Measurements from ENCODE around the gene SNAPC1.

The SNAPC1 gene

DNA sequence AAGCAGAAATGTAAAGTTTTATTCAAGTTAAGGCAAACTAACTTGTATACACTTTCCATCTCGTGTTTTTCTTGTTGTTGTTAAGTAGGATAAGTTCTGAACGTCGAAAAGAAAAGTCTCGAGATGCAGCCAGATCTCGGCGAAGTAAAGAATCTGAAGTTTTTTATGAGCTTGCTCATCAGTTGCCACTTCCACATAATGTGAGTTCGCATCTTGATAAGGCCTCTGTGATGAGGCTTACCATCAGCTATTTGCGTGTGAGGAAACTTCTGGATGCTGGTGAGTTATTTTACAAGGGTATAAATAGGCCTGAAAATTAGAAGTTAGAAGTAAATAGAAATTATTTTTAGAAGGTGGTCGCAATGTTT lies 41.9 kb upstream of the SNAPC1 start:
- in situ Hi-C loops (cut with MboI; ENCODE audit: low sequenced_read_pairs, unreplicated experiment) = no loop called here
- DNase-seq (ENCODE audit: low spot score) = no peak
- TF ChIP-seq, protein P1, sequence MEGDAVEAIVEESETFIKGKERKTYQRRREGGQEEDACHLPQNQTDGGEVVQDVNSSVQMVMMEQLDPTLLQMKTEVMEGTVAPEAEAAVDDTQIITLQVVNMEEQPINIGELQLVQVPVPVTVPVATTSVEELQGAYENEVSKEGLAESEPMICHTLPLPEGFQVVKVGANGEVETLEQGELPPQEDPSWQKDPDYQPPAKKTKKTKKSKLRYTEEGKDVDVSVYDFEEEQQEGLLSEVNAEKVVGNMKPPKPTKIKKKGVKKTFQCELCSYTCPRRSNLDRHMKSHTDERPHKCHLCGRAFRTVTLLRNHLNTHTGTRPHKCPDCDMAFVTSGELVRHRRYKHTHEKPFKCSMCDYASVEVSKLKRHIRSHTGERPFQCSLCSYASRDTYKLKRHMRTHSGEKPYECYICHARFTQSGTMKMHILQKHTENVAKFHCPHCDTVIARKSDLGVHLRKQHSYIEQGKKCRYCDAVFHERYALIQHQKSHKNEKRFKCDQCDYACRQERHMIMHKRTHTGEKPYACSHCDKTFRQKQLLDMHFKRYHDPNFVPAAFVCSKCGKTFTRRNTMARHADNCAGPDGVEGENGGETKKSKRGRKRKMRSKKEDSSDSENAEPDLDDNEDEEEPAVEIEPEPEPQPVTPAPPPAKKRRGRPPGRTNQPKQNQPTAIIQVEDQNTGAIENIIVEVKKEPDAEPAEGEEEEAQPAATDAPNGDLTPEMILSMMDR (IDR thresholded peaks at IDR 0.05; ENCODE audit: borderline replicate concordance, control extremely low read depth, extremely low read depth, insufficient read depth, missing control alignments) = no peak

DNA sequence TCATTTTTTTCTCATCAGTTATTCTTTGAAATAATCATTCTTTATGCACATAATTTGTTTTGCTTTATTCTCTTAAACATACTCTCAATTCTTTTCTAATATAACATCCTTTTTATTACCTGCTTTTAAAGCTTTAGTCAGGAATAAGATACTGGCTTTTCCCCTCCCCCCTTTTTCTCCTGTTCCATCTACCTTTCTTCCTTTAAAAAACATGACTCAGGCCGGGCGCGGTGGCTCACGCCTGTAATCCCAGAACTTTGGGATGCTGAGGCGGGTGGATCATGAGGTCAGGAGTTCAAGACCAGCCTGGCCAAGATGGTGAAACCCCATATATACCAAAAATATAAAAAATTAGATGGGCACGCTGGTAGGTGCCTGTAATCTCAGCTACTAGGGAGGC lies 41.5 kb upstream of the SNAPC1 start:
- in situ Hi-C loops (cut with MboI; ENCODE audit: low sequenced_read_pairs, unreplicated experiment) = no loop called here
- no peak for DNase-seq (ENCODE audit: low spot score)
- TF ChIP-seq, protein P1 (IDR thresholded peaks at IDR 0.05; ENCODE audit: borderline replicate concordance, control extremely low read depth, extremely low read depth, insufficient read depth, missing control alignments) = no peak

DNA sequence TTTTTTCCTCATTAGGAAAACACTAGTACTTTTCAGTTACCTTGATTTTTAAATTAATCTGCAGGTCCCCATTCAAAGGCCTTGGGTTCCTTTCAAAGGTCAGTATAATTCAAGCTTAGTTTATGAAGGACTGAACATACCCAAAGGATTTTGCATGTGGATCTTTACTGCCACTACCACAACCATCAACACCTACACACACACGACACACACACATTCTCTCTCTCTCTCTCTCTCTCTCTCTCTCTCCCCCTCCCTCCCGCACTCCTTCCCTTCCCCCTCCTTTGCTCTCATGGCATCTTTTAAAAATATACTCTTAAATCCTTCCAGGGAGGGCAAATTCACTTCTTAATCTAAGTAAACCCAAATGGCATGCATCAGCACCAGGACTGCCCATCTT lies 38.1 kb upstream of the SNAPC1 start:
- in situ Hi-C loops (cut with MboI; ENCODE audit: low sequenced_read_pairs, unreplicated experiment) = no loop called here
- TF ChIP-seq, protein P1 (IDR thresholded peaks at IDR 0.05; ENCODE audit: borderline replicate concordance, control extremely low read depth, extremely low read depth, insufficient read depth, missing control alignments) = no peak
- DNase-seq (ENCODE audit: low spot score) = no peak

DNA sequence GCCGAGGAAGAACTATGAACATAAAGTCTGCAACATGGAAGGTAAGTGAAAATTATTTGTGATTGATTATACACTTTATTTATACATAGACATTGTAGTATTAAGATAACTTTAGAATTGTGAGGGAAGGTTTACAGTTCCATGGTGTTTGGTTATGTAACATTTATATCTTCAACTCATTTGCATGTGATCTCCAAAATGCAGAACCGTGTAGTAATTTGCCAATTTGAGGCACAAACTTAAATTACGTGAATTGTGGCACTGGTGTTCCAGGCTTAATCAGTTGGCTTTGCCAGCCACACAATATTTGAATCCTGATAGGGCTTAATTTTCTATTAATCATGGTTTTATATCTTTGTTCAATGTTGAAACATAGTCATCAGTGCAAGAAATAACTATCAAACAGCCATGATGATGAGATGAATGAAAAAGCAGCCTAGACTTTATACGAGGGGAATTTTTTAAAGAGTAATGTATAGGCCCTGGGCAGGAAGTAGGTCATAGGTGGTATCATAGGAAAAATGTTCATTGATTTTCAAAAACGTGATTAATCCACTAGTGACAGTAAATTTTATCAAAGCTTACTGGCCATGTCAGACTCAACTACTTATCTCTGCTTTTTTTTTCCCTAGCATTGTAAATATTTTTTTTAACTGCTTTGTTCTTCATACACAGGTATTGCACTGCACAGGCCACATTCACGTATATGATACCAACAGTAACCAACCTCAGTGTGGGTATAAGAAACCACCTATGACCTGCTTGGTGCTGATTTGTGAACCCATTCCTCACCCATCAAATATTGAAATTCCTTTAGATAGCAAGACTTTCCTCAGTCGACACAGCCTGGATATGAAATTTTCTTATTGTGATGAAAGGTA lies 35.2 kb upstream of the SNAPC1 start:
- in situ Hi-C loops (cut with MboI; ENCODE audit: low sequenced_read_pairs, unreplicated experiment) = no loop called here
- no peak for DNase-seq (ENCODE audit: low spot score)
- TF ChIP-seq, protein P1 (IDR thresholded peaks at IDR 0.05; ENCODE audit: borderline replicate concordance, control extremely low read depth, extremely low read depth, insufficient read depth, missing control alignments) = no peak

DNA sequence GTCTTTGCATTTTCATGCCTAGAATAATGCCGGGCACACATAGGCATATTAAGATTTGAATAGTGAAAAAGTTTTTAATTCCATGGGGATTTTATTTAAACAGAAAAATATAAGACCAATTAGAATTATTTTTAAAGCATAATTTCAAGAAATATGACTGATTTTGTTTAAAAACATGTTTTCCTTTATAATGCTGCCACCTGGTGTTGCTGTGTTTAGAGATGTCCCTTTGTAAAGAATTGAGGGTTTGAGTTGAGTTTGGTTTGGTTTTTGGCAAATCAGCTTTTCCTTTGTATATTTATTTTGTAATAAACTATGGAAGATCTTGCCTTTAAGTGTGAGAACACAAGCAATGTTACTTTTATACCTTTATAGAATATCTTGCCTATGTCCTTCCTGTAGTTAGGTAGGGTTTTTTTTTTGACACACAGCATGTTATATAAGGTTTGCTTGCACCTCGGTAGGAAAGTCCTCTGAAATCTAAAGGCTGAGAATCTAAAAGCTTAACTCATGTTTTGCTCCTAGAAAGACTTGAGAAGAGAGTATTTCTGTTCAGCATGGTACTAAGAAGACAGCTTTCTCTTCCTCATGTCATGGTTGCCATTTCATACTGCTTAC lies 31.4 kb upstream of the SNAPC1 start:
- in situ Hi-C loops (cut with MboI; ENCODE audit: low sequenced_read_pairs, unreplicated experiment) = loop anchor here (10.0 kb wide), 1 partner anchor 256 kb away; no protein-coding TSS in a partner anchor
- TF ChIP-seq, protein P1 (IDR thresholded peaks at IDR 0.05; ENCODE audit: borderline replicate concordance, control extremely low read depth, extremely low read depth, insufficient read depth, missing control alignments) = no peak
- no peak for DNase-seq (ENCODE audit: low spot score)

DNA sequence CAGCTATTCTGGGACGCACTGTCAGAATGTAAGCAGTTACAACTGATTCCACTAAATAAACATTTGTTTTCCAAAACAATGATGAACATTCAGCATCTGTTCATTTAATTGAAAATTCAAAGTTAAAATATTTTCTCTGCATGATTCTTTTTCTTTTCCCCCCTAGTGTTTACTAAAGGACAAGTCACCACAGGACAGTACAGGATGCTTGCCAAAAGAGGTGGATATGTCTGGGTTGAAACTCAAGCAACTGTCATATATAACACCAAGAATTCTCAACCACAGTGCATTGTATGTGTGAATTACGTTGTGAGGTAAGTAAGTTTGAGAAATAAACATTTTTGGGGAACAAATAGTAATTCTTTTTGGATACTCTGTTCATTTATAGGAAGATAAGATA lies 28.2 kb upstream of the SNAPC1 start:
- no peak for DNase-seq (ENCODE audit: low spot score)
- in situ Hi-C loops (cut with MboI; ENCODE audit: low sequenced_read_pairs, unreplicated experiment) = loop anchor here (10.0 kb wide), 1 partner anchor 259 kb away; no protein-coding TSS in a partner anchor
- TF ChIP-seq, protein P1 (IDR thresholded peaks at IDR 0.05; ENCODE audit: borderline replicate concordance, control extremely low read depth, extremely low read depth, insufficient read depth, missing control alignments) = no peak
